Breast epithelium (tissue), 4 donors: ENCODE data around the gene PON2. TPM values are rescaled to one million over a fixed set of nuclear protein-coding genes. Genes with fewer than 3 reads are reported as not detected.

Experiments used
- DNase-seq, 2 donors: peaks; one replicate each; pipeline ENCODE4 v3.0.0-alpha.2; 2019; ENCODE audit warnings: low spot score in 2 of 2
- H3K27ac ChIP-seq, 2 donors: fragments of 200-600 bp; sonication (generic) in 1 of 2; one replicate each; pipeline ENCODE4 v1.5.1; 2016 to 2019; ENCODE audit warnings: mild to moderate bottlenecking in 1 of 2
- H3K27me3 ChIP-seq, 2 donors: fragments of 200-600 bp; sonication (generic) in 1 of 2; one replicate each; pipeline versions ENCODE4 v1.5.1 to v1.6.0; 2017 to 2019; ENCODE audit warnings: control low read depth in 1 of 2, mild to moderate bottlenecking in 1 of 2
- H3K36me3 ChIP-seq: fragments of 200-600 bp; one replicate; pipeline ENCODE4 v1.5.1; 2019
- H3K4me1 ChIP-seq, 2 donors: fragments of 200-600 bp; sonication (generic); one replicate each; pipeline ENCODE4 v1.5.1; 2016 to 2019; ENCODE audit warnings: control low read depth in 1 of 2
- H3K4me3 ChIP-seq, 3 donors: fragments of 200-600 bp; sonication (generic); 1 replicate in 2 of 3; 2 replicates in 1 of 3; pipeline ENCODE4 v1.5.1; 2016 to 2019; ENCODE audit warnings: mild to moderate bottlenecking in 3 of 3, moderate library complexity in 2 of 3
- H3K9me3 ChIP-seq, 2 donors: fragments of 200-600 bp; sonication (generic) in 1 of 2; one replicate each; pipeline ENCODE4 v1.5.1; 2016 to 2019; ENCODE audit warnings: control low read depth in 1 of 2
- CTCF ChIP-seq, 3 donors: fragments of 450-650 bp; IDR thresholded peaks; one replicate each; pipeline ENCODE4 v1.5.1; 2016 to 2017; ENCODE audit warnings: antibody characterized with exemption in 3 of 3, mild to moderate bottlenecking in 3 of 3, moderate library complexity in 3 of 3
- POLR2A ChIP-seq: fragments of 450-650 bp; IDR thresholded peaks from one replicate; pipeline ENCODE4 v1.6.1; 2016; ENCODE audit warnings: antibody characterized with exemption, mild to moderate bottlenecking, moderate library complexity
- POLR2AphosphoS5 ChIP-seq, 3 donors: sonication (generic); formaldehyde crosslinking; IDR thresholded peaks; one replicate each; pipeline ENCODE4 v1.6.1; 2017; ENCODE audit warnings: antibody characterized with exemption in 3 of 3
- intact Hi-C: fragments of 100-400 bp; cut with DNase I; formaldehyde crosslinking; loops from one replicate; pipeline ENCODE4 v1.15.1; 2023; ENCODE audit warnings: low total_unique reads
- total RNA-seq, 3 donors: library from RNA; depleted of rRNA; stranded (reverse); fragments of >200 nt; gene quantifications; one replicate each; pipeline ENCODE4 v1.1.0, GENCODE V29; 2016

Gene PON2
- total RNA-seq, 3 donors from 2014 or later, result 119 to 168 (median 165) TPM

GRCh38 chr7:95472581-95473161, 37.8 kb upstream of the PON2 start:
- Histone ChIP-seq H3K27me3 (no peaks in the 10 kb centered on the region), H3K4me1 (no peaks in the 10 kb centered on the region), H3K9me3 (no peaks in the 10 kb centered on the region), H3K27ac (no peak overlapping the region), H3K36me3 (no peaks in the 10 kb centered on the region), H3K4me3 (no peak overlapping the region)
- intact Hi-C loops, result loop anchor here (10.0 kb wide), 1 partner anchor 828 kb away; no protein-coding TSS in a partner anchor
- no peak for TF ChIP-seq CTCF (IDR thresholded peaks at IDR 0.05)
- no peak for TF ChIP-seq POLR2A
- TF ChIP-seq POLR2AphosphoS5 (IDR thresholded peaks at IDR 0.05), result no peak
- DNase-seq, result no peak

- intact Hi-C loops, result loop anchor here (10.0 kb wide), 1 partner anchor 826 kb away; no protein-coding TSS in a partner anchor
- no peak for DNase-seq
Observed at GRCh38 chr7:95471071-95471470, 36.2 kb upstream of the PON2 start.

GRCh38 chr7:95470452-95470851, 35.6 kb upstream of the PON2 start:
- H3K36me3 ChIP-seq, result no peaks in the 10 kb centered on the region
- no peaks in the 10 kb centered on the region for H3K4me1 ChIP-seq
- no peak overlapping the region for H3K4me3 ChIP-seq
- DNase-seq, result no peak
- H3K9me3 ChIP-seq, result no peaks in the 10 kb centered on the region
- H3K27me3 ChIP-seq, result no peaks in the 10 kb centered on the region
- TF ChIP-seq POLR2AphosphoS5 (IDR thresholded peaks at IDR 0.05), result no peak
- TF ChIP-seq POLR2A, result no peak
- no peak for TF ChIP-seq CTCF (IDR thresholded peaks at IDR 0.05)
- H3K27ac ChIP-seq, result no peak overlapping the region
- intact Hi-C loops, result loop anchor here (10.0 kb wide), 1 partner anchor 826 kb away; no protein-coding TSS in a partner anchor

More at GRCh38 chr7:95471071-95471470, 36.2 kb upstream of the PON2 start:
- Histone ChIP-seq H3K27ac (no peak overlapping the region), H3K27me3 (no peaks in the 10 kb centered on the region), H3K4me3 (no peak overlapping the region), H3K4me1 (no peaks in the 10 kb centered on the region), H3K36me3 (no peaks in the 10 kb centered on the region), H3K9me3 (no peaks in the 10 kb centered on the region)
- TF ChIP-seq CTCF (IDR thresholded peaks at IDR 0.05), result no peak
- no peak for TF ChIP-seq POLR2A
- TF ChIP-seq POLR2AphosphoS5 (IDR thresholded peaks at IDR 0.05), result no peak

- intact Hi-C loops, result loop anchor here (10.0 kb wide), 1 partner anchor 825 kb away; no protein-coding TSS in a partner anchor
- TF ChIP-seq CTCF (IDR thresholded peaks at IDR 0.05) (no peak), POLR2A (no peak), POLR2AphosphoS5 (IDR thresholded peaks at IDR 0.05) (no peak)
- H3K27ac ChIP-seq, result no peak overlapping the region
Observed at GRCh38 chr7:95469848-95470247, 35.0 kb upstream of the PON2 start.

GRCh38 chr7:95469187-95469586, 34.4 kb upstream of the PON2 start:
- Histone ChIP-seq H3K4me3 (no peak overlapping the region), H3K27ac (no peak overlapping the region), H3K36me3 (no peaks in the 10 kb centered on the region), H3K9me3 (no peaks in the 10 kb centered on the region), H3K4me1 (no peaks in the 10 kb centered on the region), H3K27me3 (no peaks in the 10 kb centered on the region)
- intact Hi-C loops, result no loop called here
- TF ChIP-seq CTCF (IDR thresholded peaks at IDR 0.05), result no peak
- DNase-seq, result no peak

More at GRCh38 chr7:95469848-95470247, 35.0 kb upstream of the PON2 start:
- Histone ChIP-seq H3K4me1 (no peaks in the 10 kb centered on the region), H3K27me3 (no peaks in the 10 kb centered on the region), H3K36me3 (no peaks in the 10 kb centered on the region), H3K9me3 (no peaks in the 10 kb centered on the region), H3K4me3 (no peak overlapping the region)
- DNase-seq, result no peak
